Thoracic aorta (tissue), 2 donors: ENCODE measurements around the gene UQCRC1. TPM values are rescaled to one million over a fixed set of nuclear protein-coding genes. Genes with fewer than 3 reads are reported as not detected.
"Not testable (repeated sequence)": the region's sequence is repeated elsewhere in the genome, so short reads cannot be mapped to it uniquely, and the experiment has no call there.

Experiments
- ATAC-seq: fragments of 150-250 bp; one replicate; pipeline ENCODE4 v1.8.0; 2017; ENCODE audit warnings: low read depth; ENCODE audit not compliant: insufficient number of reproducible peaks, low FRiP score
- DNase-seq: peaks from one replicate; pipeline ENCODE4 v3.0.0-alpha.2; 2020; ENCODE audit warnings: low spot score
- H3K27ac ChIP-seq, 2 donors: fragments of 200-600 bp; sonication (generic); 1 replicate in 1 of 2; 2 replicates in 1 of 2; pipeline ENCODE4 v1.5.1; 2016; ENCODE audit warnings: mild to moderate bottlenecking in 2 of 2, moderate library complexity in 2 of 2
- H3K27me3 ChIP-seq: fragments of 200-600 bp; sonication (generic); replicated peaks from 2 replicates; pipeline ENCODE4 v1.6.0; 2016; ENCODE audit warnings: mild to moderate bottlenecking; ENCODE audit not compliant: insufficient read depth
- H3K36me3 ChIP-seq: fragments of 200-600 bp; sonication (generic); one replicate; pipeline ENCODE4 v1.5.1; 2016
- H3K4me1 ChIP-seq, 2 donors: fragments of 200-600 bp; sonication (generic); 1 replicate in 1 of 2; 2 replicates in 1 of 2; pipeline versions ENCODE4 v1.5.1 to v1.6.0; 2016; ENCODE audit warnings: low read depth in 2 of 2, mild to moderate bottlenecking in 1 of 2; ENCODE audit not compliant: control insufficient read depth in 1 of 2
- H3K4me3 ChIP-seq: fragments of 200-600 bp; sonication (generic); 2 replicates; pipeline ENCODE4 v1.5.1; 2016; ENCODE audit warnings: mild to moderate bottlenecking
- H3K9me3 ChIP-seq: fragments of 200-600 bp; sonication (generic); 2 replicates; pipeline ENCODE4 v1.5.1; 2016
- total RNA-seq, 2 donors: library from RNA; depleted of rRNA; stranded (reverse); fragments of >200 nt; gene quantifications; one replicate each; pipeline versions ENCODE4 v1.1.0 to v1.2.3, GENCODE V29; 2016
- TF ChIP-seq, protein P1 (sequence below): fragments of 200-600 bp; sonication (generic); IDR thresholded peaks from one replicate; pipeline ENCODE4 v1.5.1; 2019; ENCODE audit warnings: antibody characterized with exemption

UQCRC1 gene
- total RNA-seq, 2 donors from 2014 or later = 226 to 234 TPM

DNA sequence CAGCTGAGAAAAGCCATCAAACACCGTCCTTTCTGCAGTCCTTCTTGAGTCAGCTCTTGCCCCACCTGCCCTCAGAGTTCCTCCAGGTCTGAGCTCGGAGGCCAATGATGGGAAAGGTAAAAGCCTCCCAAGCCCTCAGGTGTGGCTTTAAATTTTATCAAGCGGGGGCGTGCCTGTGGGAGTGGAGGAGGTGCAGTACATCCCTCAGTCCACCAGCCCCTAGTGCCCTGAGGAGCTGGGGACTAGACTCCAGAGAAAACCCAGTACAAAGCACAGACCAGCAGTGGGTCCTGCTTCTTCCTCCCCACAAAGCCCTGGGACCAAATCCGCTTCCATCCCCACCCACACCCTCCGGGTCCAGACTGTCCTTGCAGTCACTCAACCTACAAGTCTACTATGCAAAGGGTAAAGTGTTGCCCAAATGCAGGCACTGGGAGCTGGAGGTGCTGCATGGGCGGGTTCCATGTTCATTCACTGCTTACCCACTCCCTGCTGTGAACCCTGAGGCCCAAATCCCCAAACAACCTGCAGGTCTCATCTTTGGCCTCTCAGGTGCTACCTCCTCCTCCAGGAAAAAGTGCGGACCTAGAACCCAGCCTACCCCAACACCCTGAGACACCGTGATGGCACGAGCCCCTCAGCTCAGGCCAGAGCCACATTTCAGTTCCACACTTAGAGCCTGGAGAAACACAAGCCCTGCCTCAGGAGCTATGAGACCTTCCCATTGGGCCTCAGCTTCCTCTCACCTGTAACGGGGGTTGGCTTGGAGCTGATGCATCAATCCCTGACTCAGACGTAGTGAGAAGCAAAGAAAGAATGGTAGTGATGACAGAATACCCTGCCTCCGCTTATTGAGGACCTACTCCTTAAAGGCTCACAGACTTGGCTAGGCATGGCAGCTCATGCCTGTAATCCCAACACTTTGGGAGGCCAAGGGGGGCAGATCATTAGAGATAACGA lies 55.3 kb downstream of the UQCRC1 start:
- ATAC-seq (no peak), DNase-seq (no peak)
- H3K4me1 ChIP-seq = peaks cover 17 to 30% of the 10 kb centered on the region in 2 donors
- H3K36me3 ChIP-seq = no peaks in the 10 kb centered on the region
- H3K27ac ChIP-seq = no peak overlapping the region
- H3K27me3 ChIP-seq = no peaks in the 10 kb centered on the region
- no peak overlapping the region for H3K4me3 ChIP-seq
- no peaks in the 10 kb centered on the region for H3K9me3 ChIP-seq
- TF ChIP-seq, protein P1, sequence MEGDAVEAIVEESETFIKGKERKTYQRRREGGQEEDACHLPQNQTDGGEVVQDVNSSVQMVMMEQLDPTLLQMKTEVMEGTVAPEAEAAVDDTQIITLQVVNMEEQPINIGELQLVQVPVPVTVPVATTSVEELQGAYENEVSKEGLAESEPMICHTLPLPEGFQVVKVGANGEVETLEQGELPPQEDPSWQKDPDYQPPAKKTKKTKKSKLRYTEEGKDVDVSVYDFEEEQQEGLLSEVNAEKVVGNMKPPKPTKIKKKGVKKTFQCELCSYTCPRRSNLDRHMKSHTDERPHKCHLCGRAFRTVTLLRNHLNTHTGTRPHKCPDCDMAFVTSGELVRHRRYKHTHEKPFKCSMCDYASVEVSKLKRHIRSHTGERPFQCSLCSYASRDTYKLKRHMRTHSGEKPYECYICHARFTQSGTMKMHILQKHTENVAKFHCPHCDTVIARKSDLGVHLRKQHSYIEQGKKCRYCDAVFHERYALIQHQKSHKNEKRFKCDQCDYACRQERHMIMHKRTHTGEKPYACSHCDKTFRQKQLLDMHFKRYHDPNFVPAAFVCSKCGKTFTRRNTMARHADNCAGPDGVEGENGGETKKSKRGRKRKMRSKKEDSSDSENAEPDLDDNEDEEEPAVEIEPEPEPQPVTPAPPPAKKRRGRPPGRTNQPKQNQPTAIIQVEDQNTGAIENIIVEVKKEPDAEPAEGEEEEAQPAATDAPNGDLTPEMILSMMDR = no peak

DNA sequence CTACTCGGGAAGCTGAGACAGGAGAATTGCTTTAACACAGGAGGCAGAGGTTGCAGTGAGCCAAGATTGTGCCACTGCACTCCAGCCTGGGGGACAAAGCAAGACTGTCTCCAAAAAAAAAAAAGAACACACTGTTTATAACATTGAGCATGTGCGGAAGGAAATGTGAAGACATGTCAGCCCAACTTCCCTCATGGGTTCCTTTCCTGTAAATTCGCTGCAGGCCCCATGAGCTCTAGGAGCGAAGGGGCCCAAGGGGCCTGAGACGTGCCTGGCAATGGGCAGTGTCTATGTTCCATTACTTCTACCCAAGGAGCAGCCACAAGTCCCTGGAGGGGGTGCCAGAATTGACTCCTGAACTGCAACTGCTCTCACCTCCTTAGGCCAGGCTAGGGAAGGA lies 56.1 kb downstream of the UQCRC1 start:
- Histone ChIP-seq H3K27ac (no peak overlapping the region), H3K9me3 (no peaks in the 10 kb centered on the region), H3K27me3 (no peaks in the 10 kb centered on the region), H3K4me1 (peaks cover 17 to 25% of the 10 kb centered on the region in 2 donors), H3K36me3 (no peaks in the 10 kb centered on the region), H3K4me3 (no peak overlapping the region)
- ATAC-seq = no peak
- no peak for DNase-seq
- TF ChIP-seq, protein P1 = no peak

GRCh38 chr3:48552111-48552951 lies 57.1 kb downstream of the UQCRC1 start:
- Histone ChIP-seq H3K27ac (no peak overlapping the region), H3K36me3 (peaks cover 1% of the 10 kb centered on the region), H3K4me1 (peaks cover 10 to 18% of the 10 kb centered on the region in 2 donors), H3K9me3 (no peaks in the 10 kb centered on the region), H3K4me3 (no peak overlapping the region), H3K27me3 (no peaks in the 10 kb centered on the region)
- ATAC-seq = no peak
- no peak for DNase-seq
- TF ChIP-seq, protein P1 = no peak

- H3K36me3 ChIP-seq, ATAC-seq, H3K9me3 ChIP-seq, H3K4me3 ChIP-seq, H3K27me3 ChIP-seq, DNase-seq, H3K27ac ChIP-seq: not testable (repeated sequence)
- H3K4me1 ChIP-seq = peaks cover 8 to 15% of the 10 kb centered on the region in 2 donors
Observed at GRCh38 chr3:48551651-48552050, 57.8 kb downstream of the UQCRC1 start.

Other genes starting within 250 kb of the UQCRC1 start
- gene FBXW12, start 237.4 kb downstream of the UQCRC1 start, total RNA-seq = not detected
- 100 to 1,000 TPM; 177 to 210 TPM for gene PLXNB1, start 179.6 kb downstream of the UQCRC1 start, total RNA-seq
- gene CCDC51, start 169.5 kb downstream of the UQCRC1 start, total RNA-seq = 10 to 100 TPM in 1 of 2 donors, 1 to 10 TPM in 1; 5.9 to 15.2 TPM
- gene TMA7, start 169.4 kb downstream of the UQCRC1 start, total RNA-seq = 100 to 1,000 TPM; 112 to 164 TPM
- 1 to 10 TPM; 4.0 to 8.3 TPM for gene ATRIP, start 162.9 kb downstream of the UQCRC1 start, total RNA-seq
- 100 to 1,000 TPM; 151 to 159 TPM for gene SHISA5, start 105.5 kb downstream of the UQCRC1 start, total RNA-seq
- gene PFKFB4, start 52.8 kb downstream of the UQCRC1 start, total RNA-seq = 1 to 10 TPM; 3.7 to 8.5 TPM
- gene UCN2, start 45.9 kb downstream of the UQCRC1 start, total RNA-seq = 1 to 10 TPM in 1 of 2 donors, not detected in 1; 3.0 TPM
- 10 to 100 TPM; 16.4 to 26.7 TPM for gene COL7A1, start 14.3 kb downstream of the UQCRC1 start, total RNA-seq
- 1 to 10 TPM in 1 of 2 donors, not detected in 1; 8.0 TPM for gene TMEM89, start 12.1 kb upstream of the UQCRC1 start, total RNA-seq
- 100 to 1,000 TPM in 1 of 2 donors, 10 to 100 TPM in 1; 93.9 to 102 TPM for gene SLC26A6, start 25.8 kb upstream of the UQCRC1 start, total RNA-seq
- gene CELSR3, start 53.2 kb upstream of the UQCRC1 start, total RNA-seq = 1 to 10 TPM; 1.3 to 3.0 TPM
- gene NCKIPSD, start 76.3 kb upstream of the UQCRC1 start, total RNA-seq = 100 to 1,000 TPM in 1 of 2 donors, 10 to 100 TPM in 1; 59.6 to 101 TPM
- 10 to 100 TPM; 38.3 to 90.7 TPM for gene IP6K2, start 107.6 kb upstream of the UQCRC1 start, total RNA-seq
- gene PRKAR2A, start 238.2 kb upstream of the UQCRC1 start, total RNA-seq = 10 to 100 TPM; 66.4 to 69.5 TPM